NCI-H2171 treated with DMSO at 0.1 percent for 48 hours (cell line): ENCODE data around the gene FBXL12.
A peak's percentile ranks its signal among the peaks of the same experiment; 100 is the strongest.
"Not testable (repeated sequence)": the region's sequence is repeated elsewhere in the genome, so short reads cannot be mapped to it uniquely, and the experiment has no call there.

Experiments
- DNase-seq: peaks from one replicate; lab custom pipeline; 2025; lab: John Stamatoyannopoulos, UW

Gene FBXL12

DNA sequence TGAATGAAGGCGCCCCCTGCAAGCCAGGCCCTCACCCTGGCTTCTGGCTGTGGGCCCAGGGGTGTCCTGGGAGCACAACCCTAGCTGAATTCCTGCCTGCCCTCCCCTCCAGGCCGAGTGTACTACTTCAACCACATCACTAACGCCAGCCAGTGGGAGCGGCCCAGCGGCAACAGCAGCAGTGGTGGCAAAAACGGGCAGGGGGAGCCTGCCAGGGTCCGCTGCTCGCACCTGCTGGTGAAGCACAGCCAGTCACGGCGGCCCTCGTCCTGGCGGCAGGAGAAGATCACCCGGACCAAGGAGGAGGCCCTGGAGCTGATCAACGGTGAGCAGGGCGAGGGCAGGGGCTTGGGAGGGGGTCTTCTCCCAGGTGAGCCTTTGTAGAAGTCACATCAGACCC, 19.4 kb upstream of the FBXL12 start:
- no peak for DNase-seq

DNA sequence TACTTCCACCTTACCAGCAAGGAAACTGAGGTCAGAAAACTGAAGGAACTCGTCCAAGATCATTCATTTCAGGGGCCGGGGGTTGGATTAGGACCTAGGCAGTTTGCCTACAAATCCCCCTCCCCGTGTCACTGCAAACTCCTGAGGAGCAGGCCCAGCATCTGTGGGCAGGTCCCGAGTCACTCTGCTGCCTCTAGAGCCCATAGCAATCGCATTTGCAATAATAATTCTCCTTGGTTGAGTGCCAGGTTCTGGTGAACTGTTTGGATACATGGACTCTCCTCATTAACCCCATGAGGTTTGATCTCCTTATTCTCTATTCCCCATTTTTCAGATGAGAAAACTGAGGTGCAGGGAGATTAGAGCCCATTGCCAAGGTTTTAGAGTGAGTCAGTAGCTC, 17.1 kb upstream of the FBXL12 start:
- peak; percentile 6 for DNase-seq

DNA sequence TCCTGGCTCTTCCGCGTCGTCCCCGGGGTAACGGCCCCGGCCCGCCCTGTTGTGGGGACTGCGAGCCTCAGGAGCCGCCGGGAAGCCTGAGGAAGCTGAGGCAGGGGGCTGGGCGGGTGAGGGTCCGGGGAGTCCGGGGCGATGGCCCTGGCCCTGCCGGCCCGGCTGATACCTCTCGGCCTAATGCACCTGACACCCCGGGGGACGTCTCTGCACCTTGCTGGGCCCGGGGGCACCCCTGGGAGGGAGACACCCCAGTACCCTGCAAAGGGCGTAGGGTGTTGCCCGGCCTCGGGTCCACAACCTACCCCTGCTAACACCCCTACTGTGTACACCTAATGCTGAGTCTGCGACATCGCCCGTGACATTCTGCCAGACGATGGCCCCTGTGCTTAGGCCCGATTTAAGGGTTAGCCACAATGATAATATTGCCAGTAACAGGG, 16.6 kb upstream of the FBXL12 start:
- no peak for DNase-seq

DNA sequence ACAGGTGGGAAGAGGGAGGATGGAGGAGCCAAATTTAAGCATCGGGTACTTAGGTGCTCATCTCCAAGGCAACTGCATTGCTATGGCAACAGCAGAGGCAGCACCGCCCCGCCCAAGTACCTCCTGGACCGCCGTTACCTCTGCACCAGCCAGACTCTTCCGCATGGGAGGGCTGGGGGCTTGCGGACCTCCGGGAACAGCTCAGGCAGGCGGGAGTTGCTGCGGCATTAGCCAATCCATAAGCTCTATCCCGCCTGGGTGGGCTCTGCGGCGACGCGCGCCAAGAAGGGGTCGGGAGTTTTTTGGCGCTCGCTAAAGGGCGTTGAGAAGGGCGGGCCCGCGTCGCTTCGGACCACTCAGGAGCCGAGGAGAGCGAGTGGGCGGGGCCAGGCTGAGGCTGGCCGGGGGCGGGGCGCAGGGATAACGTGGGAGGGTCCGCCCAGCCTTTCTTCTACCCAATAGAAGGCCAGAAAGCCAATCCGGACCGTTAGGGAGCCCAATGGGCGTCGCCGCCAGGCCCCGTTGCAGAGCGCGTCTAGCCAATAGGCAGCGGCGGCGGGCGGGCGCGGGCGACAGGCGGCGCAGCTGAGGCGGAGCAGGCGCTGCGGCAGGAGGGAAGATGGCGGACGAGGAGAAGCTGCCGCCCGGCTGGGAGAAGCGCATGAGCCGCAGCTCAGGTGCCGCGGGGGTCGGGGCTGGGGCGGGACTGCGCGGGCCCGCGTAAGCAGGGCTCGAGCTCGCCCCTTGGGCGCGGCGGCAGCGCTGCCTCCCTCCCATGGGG, 16.0 kb upstream of the FBXL12 start, which contains the start of gene PIN1:
TSS of gene PIN1 (plus strand) at position 593 of the 781 bp plus-strand sequence. CDS start at position 620, 27 bp downstream.
- DNase-seq, result peak; percentile 99

DNA sequence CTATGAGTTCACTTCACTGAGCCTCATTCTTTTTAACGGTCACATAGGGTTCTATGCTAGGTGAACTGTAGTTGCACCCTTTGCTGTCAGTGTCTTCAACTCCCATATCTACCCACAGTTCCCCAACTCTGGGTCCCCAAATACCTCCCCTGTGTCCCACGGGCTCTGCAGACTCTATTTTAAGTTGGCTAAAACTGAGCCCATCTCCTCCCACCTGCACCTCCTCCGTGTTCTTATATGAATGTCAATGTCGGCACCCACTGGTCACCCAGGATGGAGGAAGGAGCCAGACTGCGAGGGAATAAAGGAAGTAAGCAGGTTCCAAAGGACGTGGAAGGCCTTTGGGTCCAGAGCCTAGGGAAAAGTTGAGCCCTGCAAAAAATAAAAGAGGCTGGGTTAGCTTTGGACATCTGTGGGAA, 15.4 kb upstream of the FBXL12 start:
- no peak for DNase-seq

DNA sequence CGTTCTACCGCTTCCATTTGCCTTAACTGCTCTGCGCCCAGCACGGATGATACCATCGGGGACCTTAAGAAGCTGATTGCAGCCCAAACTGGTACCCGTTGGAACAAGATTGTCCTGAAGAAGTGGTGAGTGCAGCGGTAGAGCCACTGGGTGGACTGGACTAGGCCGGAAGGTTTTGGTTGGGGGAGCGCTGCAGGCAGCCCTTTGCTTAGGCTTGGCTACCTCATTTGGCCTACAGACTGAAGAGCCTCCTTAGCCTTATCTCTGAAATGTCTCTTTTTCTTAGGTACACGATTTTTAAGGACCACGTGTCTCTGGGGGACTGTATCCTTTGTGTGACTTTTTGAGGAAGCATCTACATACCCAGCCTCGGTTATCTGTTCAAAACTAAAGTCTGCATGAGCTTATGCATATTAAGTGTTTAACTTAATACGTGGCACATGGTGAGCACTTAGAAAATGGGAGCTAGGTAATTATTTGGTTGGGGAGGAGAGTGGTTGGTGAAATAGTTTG, 9.7 kb upstream of the FBXL12 start:
- DNase-seq, result no peak

DNA sequence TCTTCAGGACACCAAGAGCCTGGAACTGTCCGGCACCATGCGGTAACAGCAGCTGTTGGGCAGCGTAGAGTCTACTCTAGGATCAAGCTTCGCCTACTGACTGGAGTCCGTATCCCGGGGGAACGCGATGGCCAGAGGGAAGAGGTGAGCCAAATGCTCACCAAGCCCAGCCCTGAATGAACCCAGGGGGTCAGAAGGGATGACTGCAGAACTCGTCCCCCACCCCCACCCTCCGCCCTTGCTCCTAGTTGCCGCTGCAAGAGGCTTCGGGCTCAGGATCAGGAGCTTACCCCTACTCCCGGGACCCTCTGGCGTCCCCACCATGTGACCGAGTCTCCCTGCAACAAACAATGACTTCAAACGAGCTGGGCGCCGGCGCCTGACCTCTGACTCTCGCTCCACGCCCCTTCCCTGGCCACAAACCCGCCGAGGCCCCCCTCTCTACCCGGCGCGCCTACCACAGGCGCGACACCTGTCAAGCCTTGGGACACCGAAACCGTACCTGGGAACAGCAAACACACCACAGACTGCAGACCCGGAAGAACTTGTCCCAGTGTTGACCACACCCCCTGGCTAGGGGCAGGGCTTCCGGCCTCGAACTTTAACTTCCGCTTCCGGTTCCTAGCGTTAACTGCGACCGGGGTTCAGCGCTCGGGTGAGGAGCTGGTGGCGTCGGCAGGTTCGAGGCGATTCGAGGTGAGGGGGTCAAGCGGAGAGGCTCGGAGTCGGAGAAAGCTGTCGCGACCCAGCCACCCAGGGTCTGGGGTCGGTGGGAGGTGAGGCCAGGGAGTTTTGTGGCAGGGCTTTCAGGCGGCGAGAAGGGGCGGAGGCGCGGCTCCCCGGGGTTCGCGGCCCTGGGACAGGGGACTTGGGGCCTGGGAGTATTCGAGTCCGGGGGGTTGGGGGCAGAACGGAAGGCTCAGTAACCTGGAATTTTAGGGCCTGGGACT, 8.7 kb upstream of the FBXL12 start, which contains the start of gene UBL5:
TSS of gene UBL5 (plus strand) at position 630 of the 950 bp plus-strand sequence. CDS start 420 bp downstream, outside the sequence.
- peak; percentile 96 for DNase-seq

DNA sequence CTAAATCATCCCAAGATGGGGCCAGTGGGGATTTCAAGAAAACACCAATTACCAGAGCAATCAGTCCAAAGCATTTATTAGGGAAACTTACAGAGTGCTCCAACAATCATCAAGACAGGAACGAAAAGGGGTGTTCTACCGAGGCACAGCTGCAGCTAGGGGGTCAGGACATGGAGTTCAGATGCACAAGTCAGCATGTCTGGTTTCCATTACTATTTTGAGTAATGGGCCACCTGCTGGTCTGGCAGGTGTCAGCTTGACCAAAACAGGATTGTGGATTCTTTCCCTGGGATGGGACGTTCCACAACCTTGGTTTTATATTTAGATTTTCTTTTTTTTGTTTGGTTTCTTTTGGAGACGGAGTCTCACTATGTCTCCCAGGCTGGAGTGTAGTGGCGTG, 4.9 kb upstream of the FBXL12 start:
- no peak for DNase-seq

DNA sequence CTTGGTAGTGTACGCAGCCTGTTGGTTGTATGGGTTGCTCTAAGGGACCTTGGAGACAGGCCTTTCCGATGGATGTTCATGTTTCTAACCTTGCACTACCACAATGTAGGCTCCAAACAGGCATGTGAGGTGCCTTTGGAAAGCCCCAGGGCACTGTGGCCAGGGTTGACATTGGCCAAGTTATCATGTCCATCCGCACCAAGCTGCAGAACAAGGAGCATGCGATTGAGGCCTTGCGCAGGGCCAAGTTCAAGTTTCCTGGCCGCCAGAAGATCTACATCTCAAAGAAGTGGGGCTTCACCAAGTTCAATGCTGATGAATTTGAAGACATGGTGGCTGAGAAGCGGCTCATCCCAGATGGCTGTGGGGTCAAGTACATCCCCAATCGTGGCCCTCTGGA, 1.2 kb upstream of the FBXL12 start:
- DNase-seq, result not testable (repeated sequence)

DNA sequence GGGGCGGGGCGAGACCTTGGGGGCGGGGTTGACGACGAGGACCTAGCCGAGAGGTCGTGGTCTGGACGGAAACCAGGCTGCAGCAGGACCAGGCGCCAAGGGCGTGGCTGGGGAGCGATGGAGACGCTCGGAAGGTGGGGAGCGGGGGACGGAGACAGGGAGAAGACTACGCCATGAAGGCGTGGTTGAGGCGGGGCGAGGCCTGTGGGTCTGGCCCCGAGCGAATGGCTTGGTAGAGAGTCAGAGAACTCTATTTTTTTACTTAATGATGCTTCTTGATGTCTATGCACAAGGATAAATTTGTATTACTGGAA, 674 bp upstream of the FBXL12 start:
- DNase-seq, result no peak

DNA sequence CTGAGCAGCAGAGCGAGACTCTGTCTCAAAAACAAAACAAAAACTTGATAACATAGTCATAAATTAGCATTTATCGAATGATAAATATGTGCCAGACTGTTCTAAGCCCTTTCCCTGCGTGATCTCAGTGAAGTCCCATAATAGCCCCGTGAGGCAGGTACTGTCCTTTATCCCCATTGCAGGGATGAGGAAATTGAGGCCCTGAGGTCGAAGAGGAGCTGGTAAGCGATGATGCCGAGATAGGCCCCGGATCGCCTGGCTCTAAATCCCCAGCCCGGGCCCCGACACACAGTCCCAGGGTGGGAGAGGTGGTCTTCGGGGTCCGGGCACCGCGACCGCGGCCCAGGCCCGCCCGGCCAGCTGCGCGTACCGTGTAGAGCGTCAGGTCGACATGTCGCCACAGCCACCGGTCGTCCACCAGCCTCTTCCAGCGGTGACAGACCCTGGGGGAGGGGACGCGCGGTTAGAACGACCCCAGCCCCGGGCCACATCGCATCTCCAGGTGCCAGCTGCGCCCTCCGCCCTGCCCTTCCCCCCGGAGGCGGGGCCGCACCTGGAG, 625 bp downstream of the FBXL12 start:
- no peak for DNase-seq

DNA sequence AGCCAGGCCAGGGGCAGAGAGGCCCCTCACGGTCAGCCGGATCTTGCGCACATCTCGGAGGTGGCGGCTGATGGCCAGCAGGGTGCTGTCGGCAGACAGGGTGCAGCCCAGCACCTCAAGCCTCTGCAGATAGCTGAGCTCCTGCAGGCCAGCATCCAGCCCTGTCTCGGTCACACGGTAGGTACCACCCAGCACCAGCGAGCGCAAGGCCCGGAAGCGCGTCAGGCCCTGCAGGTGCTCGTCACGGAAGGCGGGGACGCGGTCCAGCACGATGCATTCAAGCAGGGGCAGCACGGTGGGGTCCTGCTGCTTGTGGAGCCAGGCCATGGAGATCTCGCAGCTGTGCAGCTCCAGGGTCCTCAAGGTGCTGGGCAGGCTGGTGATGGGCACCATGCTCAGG, 7.7 kb downstream of the FBXL12 start:
- DNase-seq, result no peak

DNA sequence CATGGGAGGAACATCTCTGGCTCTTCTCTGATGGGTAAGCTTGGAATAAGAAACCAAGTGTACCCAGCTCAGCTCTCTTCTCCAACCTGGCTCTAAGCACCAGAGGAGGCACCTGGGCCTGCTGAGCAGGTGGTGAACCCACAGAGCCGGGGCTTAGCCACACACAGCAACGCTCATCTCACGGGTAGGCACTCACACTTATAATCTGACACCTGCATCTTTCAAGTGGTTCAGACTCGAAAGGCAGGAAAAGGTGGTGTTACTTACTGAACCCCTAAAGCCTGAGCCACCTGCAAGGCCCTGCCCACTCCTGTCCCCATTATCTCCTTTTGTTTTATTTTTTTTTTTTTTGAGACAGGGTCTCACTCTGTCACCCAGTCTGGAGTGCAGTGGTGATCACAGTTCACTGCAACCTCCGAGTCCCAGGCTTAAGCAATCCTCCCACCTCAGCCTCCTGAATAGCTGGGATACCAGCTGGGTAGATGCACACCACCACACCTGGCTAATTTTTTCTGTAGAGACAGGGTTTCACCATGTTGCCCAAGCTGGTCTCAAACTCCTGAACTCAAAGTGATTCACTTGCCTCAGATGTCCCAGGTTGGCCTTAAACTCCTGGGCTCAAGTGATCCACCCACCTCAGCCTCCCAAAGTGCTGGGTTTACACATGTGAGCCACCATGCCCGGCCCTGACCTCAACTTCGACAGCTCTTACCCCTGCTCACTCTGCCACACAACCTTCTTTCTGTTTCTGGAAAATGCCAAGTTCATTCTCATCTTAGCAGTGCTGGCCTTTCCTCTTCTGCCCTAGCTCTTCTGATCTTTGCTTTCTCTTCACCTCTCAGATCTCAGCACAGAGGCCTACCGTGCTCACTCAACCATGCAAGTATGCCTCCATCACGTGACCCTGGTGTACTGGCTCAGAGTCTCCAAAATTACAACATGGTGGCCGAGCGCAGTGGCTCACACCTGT, 9.7 kb downstream of the FBXL12 start:
- no peak for DNase-seq

DNA sequence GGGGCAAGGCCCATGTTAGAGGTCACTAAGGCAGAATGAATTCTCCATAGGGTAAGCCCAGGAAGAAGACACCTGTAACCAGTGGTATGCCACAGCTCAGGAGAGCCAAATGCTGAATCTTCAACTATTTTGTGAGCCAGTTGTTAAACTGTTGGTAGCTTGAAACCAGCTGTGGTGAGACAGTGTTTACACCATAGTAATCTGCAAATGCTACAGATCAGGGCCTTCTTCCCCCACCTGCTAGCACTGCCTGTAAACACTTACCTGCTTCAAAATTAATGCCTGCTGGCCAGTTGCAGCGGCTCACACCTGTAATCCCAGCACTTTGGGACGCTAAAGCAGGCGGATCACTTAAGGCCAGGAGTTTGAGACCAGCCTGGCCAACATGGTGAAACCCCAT, 12.1 kb downstream of the FBXL12 start:
- no peak for DNase-seq

DNA sequence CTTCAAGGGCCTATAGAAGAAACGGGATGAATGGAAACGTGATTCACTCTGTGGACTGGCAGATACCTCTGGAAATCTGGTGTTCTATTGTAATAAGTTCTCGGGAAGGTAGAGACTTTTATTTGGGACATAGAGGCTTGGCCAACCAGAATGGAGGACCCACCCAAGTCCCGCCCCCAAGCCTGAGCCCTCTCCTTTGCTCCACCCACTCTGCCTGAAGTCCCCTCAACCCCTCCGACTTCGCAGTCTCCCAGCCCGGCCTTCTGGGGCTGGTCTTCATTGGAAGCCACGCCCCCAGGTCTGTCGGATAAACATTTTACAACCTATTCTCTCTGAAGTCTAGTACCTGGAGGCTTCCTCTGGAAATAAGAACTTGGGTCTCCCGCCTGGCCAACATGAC, 16.9 kb downstream of the FBXL12 start:
- DNase-seq, result no peak

DNA sequence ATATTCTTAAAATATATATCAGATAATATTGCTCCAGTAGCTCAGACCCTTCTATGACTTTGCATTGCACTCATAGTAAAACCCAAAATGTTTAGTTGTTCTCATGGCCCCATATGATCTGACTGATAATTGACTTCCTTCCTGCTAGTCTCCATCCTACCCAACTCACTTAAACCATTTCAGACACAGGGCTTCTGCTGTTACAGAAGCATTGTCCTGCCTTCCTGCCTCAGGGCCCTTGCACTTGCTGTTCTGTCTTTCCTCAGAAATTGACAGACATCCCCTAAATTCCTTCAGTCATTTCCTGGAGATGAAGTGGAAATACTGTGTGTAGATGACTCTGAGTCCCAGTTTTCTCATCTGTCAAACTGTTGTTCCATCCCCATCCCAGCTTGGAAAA, 19.7 kb downstream of the FBXL12 start:
- no peak for DNase-seq

DNA sequence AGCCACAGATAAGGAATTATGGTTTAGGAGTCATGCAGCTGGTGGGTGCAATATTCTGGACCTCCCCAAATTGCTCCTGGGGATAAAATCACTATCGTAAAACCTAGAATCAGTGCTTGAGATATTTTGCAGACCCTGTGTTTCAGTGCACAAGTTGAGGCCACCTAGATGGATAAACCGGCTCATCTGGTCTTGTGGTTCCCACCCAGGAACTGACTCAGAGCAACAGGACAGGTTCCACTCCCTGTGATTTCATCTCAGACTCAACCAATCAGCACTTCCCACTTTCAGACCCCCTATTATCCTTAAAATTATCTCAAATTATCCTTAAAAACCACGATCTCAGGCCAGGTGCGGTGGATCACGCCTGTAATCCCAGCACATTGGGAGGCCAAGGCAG, 21.0 kb downstream of the FBXL12 start:
- no peak for DNase-seq

DNA sequence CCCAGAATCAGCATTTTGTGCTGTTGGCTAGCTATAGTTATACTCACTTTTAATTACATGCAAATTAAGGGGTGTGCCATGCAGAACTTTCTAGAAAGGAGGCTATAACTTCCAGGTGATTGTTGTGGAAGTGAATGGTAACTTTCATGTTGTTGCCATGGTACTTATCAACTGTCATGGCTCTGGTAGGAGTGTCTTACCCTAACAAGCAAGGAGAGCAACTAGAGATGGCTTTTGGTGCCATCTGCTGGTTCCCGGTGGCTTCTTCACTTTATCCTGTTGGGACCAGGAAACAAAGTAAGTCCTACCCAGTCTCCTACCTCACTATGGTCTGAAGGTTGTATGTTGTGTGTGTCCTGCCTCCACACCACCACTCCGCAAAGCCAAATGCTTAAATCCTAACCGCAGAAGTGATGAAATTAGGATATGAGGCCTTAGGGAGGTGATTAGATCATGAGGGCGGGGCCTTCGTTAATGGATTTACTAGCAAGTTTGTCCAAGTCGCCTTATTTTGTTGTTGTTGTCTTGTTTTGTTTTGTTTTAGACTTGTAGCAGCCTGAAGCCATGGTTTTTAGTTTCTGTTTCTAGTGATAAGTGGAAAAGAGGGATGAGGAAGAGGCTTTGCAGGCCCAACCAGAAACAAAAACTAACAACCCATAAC, 22.6 kb downstream of the FBXL12 start:
- peak; percentile 74 for DNase-seq

DNA sequence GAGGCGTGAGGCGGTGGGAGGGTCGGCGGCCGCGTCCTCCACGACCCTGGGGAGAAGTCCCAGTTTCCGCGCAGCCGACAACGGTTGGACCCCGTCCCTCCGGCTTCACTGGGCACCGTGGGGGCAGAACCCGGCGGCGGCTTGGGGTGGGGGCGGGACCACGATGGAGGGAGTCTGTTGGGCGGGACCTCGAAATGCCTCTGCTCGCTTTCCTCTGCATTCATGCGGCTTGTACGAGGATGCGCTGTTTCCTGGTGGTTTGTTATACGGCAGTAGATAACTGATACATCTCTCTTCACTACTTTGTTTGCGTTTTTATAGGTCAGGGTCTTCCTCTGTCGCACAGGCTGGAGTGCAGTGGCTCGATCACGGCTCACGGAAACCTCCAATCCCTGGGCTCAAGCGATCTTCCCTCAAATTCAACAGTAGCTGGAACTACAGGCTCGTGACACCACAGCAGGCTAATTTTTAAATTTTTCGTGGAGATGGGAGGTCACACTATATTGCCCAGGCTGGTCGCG, 25.7 kb downstream of the FBXL12 start:
- no peak for DNase-seq
